Kidney tubule cell (primary cell): ENCODE measurements around the gene C12orf56.

Experiments used
- DNase-seq: peaks from one replicate; pipeline ENCODE4 v3.0.0-alpha.2; 2018; ENCODE audit warnings: low spot score

Gene C12orf56

GRCh38 chr12:64390275-64390851 is at the start of gene C12orf56:
Gene C12orf56, minus strand, starts transcription at chr12:64390758. Its CDS starts 193 bp downstream, at chr12:64390565.
- DNase-seq = peak; percentile 35

- DNase-seq = no peak
Measured at GRCh38 chr12:64440100-64440499, 49.5 kb upstream of the C12orf56 start.

DNA sequence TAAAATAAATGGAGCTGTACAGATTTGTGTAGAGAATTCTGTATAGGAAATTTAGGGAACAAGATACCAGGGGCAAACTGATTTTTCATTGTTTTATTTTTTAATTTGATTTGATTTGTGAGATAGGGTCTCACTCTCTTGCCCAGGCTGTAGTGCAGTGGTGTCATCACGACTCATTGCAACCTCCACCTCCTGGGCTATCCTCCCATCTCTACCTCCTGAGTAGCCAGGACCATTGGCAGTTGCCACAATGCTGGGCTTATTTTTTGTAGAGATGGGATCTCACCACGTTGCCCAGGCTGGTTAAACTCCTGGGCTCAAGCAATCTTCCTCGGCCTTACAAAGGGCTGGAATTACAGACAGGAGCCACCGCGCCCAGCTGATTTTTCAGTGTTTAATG is 43.4 kb upstream of the C12orf56 start:
- no peak for DNase-seq

- DNase-seq = no peak
Measured at GRCh38 chr12:64431791-64432190, 41.2 kb upstream of the C12orf56 start.

GRCh38 chr12:64430886-64431285 is 40.3 kb upstream of the C12orf56 start:
- DNase-seq = no peak

- DNase-seq = no peak
Measured at GRCh38 chr12:64428956-64429355, 38.4 kb upstream of the C12orf56 start.

DNA sequence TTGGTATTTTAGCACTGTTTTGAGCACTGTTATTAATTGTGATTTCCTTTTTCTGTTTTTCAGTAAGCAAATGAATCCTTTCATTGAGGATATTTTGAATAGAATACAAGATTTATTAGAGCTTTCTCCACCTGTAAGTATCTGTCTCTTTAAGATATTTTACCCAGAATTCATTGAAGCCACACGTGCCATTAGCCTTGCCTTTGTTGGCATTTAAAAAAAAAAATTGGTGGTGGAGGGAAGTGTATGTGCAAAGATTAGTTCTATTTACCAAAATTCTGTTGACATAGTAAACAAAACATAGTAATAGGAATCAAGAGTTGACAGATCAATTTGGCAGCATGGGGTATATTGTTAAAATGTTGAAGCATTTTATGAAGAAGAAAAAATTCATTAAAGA is 37.4 kb upstream of the C12orf56 start:
- DNase-seq = no peak

GRCh38 chr12:64419696-64420095 is 29.1 kb upstream of the C12orf56 start:
- DNase-seq = no peak

- no peak for DNase-seq
Measured at GRCh38 chr12:64418209-64418608, 27.7 kb upstream of the C12orf56 start.

GRCh38 chr12:64413884-64414283 is 23.3 kb upstream of the C12orf56 start:
- no peak for DNase-seq

DNA sequence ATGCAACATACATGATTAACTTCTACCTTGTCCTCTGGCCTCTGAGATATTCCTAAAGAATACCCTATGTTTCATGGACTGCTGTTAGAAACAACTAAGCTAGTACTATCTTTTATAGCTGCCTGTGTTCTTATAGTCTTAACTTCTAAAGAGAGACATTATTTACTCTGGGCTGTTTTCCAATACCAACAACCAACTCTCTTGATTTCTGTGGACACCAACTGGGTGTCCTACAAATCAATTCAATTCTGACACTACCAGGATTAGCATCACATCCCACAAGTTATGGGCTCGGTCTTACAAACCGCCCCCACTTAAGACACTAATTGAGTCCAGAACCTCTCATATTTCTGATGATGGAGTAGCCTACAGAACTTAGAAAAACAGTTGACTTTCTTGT is 21.9 kb upstream of the C12orf56 start:
- DNase-seq = no peak

GRCh38 chr12:64411427-64411826 is 20.9 kb upstream of the C12orf56 start:
- DNase-seq = no peak

DNA sequence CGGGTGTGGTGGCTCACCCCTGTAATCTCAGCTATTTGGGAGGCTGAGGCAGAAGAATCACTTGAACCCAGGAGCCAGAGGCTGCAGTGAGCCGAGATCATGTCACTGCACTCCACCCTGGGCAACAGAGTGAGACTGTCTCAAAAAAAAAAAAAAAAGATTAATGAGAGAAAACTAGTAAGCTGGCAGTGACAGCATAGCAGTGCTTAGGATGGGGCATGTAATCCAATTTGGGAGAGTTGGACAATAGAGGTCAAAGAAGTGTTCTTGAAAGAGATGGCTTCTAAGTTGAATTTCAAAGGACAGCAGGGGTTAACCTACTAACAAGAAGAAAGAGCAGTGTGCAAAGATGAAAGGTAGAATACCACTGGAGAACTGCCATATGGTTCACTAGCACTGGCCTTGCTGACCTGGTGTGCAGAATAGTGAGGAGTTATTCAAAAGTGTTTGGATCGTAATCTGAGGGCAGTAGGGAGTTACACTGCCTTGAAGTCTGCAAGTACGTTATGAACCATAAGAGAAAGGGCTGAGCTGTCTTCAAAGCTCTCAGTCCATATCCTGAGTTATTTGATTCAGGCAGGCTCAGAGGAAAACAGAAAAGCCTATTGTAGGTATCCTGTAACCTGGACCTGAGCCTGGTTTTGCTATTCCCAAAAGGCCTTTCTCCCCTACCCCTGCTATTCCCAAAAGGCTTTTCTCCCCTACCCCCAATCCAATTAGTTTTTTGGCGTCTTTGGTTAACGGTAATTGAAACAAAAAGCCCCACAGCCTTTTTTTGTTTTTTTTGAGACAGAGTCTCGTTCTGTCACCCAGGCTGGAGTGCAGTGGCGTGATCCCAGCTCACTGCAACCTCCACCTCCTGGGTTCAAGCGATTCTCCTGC is 17.0 kb upstream of the C12orf56 start:
- DNase-seq = no peak

DNA sequence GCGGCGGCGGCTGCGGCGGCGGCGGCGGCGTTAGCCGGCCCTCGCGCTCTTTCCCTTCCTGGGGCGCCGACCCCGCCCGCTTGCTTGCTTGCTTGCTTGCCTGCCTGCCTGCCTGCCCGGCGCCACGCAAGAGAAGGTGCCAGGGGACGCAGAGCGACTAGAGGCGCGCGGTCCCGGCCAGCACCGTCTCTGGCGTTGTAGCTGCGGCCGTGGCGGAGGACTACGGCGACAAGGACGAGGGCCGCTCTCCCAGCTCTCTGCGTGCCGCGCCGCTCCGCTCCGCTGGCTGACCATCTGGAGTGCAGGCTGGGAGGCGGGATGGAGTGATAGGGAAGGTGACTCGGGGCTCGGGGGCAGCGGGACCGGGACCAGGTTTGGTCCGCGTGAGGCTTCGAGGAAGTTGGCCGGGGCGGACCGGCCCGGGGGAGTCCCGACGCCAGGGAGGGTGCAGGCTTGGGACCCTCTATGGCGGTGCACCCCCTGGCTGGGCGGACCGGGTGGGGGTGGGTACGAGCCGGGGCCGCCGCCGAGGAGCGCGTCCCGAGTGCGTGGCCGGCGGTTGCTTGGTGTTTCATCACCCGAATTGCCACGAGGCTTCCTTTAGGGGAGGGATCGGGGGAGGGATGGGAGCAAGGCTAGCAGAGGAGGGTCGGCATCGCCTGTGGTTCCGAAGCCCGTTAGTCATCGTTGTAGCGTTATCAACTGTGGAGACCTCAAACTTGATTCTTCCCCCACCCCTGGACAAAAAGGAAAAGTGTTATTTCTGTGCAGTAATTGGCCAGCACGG is 14.1 kb upstream of the C12orf56 start:
- peak; percentile 74 for DNase-seq

DNA sequence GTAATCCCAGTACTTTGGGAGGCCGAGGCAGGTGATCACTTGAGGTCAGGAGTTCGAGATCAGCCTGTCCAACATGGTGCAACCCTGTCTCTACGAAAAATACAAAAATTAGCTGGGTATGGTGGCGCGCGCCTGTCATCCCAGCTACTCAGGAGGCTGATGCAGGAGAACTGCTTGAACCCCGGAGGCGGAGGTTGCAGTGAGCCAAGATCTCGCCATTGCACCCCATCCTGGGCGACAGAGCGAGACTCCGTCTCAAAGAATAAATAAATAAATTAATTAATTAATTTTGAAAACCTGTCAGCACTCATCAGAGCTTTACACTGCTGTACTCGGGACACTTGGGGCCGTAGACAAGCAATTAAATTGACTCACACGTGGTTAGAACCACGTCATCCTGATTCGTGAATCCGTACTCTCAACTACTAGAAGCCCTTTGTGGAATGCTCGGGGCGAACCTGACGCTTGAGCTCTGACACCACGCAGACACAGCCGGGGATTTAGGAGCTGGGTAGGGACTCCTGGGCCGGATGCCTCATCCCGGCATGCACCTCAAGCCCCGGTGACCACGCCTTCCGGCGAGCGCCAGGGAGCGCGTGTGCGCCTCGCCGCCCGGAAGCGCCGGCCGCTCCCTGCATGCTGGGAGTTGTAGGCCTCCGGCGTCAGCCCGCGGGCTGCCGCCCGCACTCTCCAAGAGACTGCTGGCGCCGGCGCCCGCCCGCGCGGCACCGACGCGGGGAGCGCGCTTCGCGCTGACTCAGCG is 13.3 kb upstream of the C12orf56 start, which contains the start of gene XPOT:
TSS of gene XPOT (plus strand) at position 686 of the 763 bp plus-strand sequence. CDS start 5,644 bp downstream, outside the sequence.
- peak; percentile 99 for DNase-seq

- no peak for DNase-seq
Measured at GRCh38 chr12:64402181-64402580, 11.6 kb upstream of the C12orf56 start.

- DNase-seq = peak; percentile 18
Measured at GRCh38 chr12:64400041-64400440, 9.5 kb upstream of the C12orf56 start.

GRCh38 chr12:64395739-64396138 is 5.2 kb upstream of the C12orf56 start:
- DNase-seq = no peak

- peak; percentile 52 for DNase-seq
Measured at GRCh38 chr12:64392221-64392620, 1.7 kb upstream of the C12orf56 start.

DNA sequence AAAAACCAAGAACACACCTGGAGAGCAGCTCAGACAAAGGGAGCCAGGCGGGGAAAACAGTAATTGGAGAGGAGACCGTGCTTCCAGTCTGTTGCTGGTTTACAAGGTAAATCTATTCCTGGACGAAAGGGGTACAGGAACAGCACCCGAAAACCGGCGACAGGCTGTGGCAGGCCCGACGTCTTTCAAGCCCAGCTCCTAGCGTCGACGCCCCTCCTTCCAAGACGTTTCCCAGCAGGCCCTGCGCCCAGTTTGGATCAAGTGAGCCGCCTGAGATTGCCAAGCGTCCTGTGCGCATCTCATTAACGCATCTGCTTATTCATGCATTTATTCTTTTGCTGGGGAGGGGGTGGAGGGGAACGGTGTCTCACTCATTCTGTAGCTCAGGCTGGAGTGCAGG is 1.4 kb downstream of the C12orf56 start:
- DNase-seq = no peak

- DNase-seq = no peak
Measured at GRCh38 chr12:64387197-64387816, 3.3 kb downstream of the C12orf56 start.
